ENCODE results near the gene CCDC148. TPM values are rescaled to one million over a fixed set of nuclear protein-coding genes. Genes with fewer than 3 reads are reported as not detected.

The CCDC148 gene
- total RNA-seq, 1 donor, result 0.42 TPM

DNA sequence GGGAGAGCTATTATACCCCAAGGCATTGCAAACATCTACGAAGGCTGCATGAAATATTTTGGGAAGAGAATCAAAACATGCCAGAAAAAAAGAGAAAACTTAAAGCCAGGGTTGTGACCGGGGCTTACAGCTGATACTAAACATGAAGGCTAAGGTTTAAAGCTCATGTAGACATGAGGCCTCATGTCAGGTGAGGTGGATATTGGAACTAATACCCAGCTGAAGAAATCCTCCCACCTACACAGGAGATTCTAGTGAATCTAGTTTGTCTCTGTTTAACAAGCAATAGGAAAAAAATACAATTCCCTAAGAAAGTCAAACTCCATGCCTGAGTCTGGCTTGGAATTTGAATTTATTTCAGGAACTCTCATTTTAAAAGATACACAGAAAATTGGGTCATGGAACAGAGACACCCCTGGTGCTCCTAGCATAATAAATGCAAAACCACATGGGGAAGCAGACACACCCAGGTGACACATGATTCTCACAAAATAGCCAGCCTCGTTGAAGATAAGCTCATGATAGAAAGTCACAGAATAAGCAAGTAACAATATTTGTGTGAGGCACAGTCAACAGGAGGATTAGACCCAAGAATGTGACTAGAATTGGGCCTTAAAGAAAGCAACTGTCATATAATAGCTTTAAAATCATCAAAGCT lies 312.7 kb downstream of the CCDC148 start:
- no peaks in the 10 kb centered on the region for H3K27me3 ChIP-seq (ENCODE audit: insufficient read depth, low read length)
- H3K4me1 ChIP-seq (ENCODE audit: insufficient read depth, low read length), result peaks cover 17% of the 10 kb centered on the region
- H3K4me3 ChIP-seq (ENCODE audit: low read length), result no peak overlapping the region
- no peaks in the 10 kb centered on the region for H3K9me3 ChIP-seq (ENCODE audit: low read depth, low read length)

DNA sequence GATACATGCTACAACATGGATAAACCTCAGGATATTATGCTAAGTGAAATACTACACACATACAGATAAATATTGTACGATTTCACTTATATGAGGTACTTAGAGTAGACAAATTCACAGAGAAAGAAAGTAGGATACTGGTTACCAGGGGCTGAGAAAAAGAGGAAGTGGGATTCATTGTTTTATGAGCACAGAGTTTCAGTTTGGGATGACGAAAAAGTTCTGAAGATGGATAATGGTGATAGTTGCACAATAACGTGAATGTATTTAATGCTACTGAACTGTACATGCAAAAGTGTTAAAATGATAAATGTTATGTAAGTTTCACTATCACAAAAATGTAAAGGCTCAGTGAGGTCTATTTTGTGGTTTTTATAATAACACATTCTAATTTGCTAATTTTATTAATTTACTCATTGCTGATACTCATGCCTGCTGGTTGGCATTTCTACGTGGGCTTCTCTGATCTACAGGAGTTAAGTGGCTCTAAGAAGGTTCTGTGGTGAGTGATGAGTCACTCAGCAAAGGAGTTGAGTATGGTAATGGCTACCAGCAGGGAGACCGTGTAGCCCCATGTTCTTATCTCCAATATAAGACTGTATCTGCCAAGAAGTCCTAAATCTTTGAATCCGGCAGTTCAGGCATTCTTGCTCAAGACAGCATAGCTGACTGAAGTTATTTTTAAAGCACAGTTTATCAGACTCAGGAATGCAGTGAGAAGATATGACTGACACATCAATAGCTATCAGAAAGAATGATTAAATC lies 313.8 kb downstream of the CCDC148 start:
- no peaks in the 10 kb centered on the region for H3K27me3 ChIP-seq (ENCODE audit: insufficient read depth, low read length)
- H3K4me3 ChIP-seq (ENCODE audit: low read length), result no peak overlapping the region
- H3K4me1 ChIP-seq (ENCODE audit: insufficient read depth, low read length), result peaks cover 17% of the 10 kb centered on the region
- H3K9me3 ChIP-seq (ENCODE audit: low read depth, low read length), result no peaks in the 10 kb centered on the region

DNA sequence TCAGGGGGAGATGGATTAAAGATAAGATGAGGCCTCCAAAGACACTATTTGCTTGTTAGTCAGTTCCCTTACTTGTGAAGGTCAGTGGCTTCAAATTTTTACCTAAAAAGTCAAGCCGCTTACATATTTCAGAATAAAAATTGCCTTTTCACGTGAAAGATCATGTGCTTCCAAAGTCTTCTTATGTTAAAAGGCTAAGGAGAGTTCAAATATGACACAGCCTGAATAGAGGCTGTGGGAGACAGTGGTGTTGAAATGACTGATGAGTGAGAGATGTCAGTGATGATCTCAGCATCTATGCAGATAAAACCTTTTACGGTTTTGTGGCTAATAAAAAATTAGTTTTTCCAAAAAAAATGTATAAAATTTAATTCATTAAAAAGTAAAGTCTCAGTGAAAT lies 314.4 kb downstream of the CCDC148 start:
- Histone ChIP-seq H3K4me3 (ENCODE audit: low read length) (no peak overlapping the region), H3K27me3 (ENCODE audit: insufficient read depth, low read length) (no peaks in the 10 kb centered on the region), H3K9me3 (ENCODE audit: low read depth, low read length) (no peaks in the 10 kb centered on the region), H3K4me1 (ENCODE audit: insufficient read depth, low read length) (peaks cover 17% of the 10 kb centered on the region)

DNA sequence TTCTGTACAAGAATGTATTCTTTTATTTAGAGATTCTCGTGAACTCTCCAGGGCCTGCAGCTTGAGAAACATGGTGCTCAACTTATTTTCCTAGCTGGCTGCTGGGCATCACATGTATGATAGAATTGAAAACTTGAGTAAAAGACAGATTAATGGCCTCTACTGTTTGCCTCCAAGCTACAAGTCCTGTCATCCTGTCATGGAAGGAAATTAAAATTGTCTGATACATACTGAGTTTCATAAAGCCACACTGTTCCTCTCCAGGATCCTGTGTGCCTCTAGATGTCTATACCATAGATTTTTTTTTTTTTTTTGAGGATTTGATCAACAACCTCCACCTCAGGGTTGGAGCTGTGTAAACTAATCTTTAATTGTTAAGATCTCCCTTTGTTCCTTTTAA lies 316.4 kb downstream of the CCDC148 start:
- Histone ChIP-seq H3K4me1 (ENCODE audit: insufficient read depth, low read length) (peaks cover 17% of the 10 kb centered on the region), H3K9me3 (ENCODE audit: low read depth, low read length) (no peaks in the 10 kb centered on the region), H3K4me3 (ENCODE audit: low read length) (no peak overlapping the region), H3K27me3 (ENCODE audit: insufficient read depth, low read length) (no peaks in the 10 kb centered on the region)

DNA sequence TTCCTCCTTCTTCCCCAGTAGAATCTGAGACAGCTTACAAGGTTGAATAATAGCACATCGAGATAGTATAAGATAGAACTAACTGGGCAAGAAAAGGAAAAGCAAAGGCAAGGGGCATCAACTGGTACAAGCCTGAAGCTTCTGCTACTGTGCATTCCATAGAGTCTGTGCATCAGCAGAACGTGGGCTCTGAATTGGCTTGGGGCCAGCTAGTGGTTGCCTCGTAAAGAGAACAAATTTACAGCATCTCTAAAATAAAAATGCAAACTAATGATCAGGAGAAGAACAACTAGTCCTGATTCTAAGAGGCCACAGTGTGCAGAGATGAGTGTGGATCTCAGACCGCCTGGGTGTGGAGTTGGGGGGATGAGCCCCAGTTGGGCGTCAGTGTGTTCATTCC lies 318.3 kb downstream of the CCDC148 start:
- no peak overlapping the region for H3K4me3 ChIP-seq (ENCODE audit: low read length)
- H3K27me3 ChIP-seq (ENCODE audit: insufficient read depth, low read length), result no peaks in the 10 kb centered on the region
- no peaks in the 10 kb centered on the region for H3K9me3 ChIP-seq (ENCODE audit: low read depth, low read length)
- H3K4me1 ChIP-seq (ENCODE audit: insufficient read depth, low read length), result peaks cover 11% of the 10 kb centered on the region

DNA sequence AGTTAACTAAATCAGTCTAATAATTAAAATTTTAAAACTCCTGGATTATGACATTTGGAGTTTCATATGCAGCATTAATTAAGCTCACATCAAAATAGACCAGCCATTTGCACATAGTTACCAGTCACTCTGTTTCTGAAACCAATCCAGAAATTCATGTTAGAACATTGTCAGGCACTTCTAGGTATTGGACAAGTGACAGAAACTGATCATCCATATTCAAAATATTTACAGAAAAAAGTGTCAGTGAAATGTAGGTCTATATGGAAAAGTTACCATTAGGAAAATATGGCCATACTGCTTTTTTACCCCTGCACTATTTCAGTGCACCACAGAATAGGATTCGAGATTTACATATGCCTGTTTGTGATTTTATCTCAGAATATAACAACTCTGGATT lies 321.5 kb downstream of the CCDC148 start:
- Histone ChIP-seq H3K9me3 (ENCODE audit: low read depth, low read length) (no peaks in the 10 kb centered on the region), H3K4me3 (ENCODE audit: low read length) (no peak overlapping the region), H3K4me1 (ENCODE audit: insufficient read depth, low read length) (no peaks in the 10 kb centered on the region), H3K27me3 (ENCODE audit: insufficient read depth, low read length) (no peaks in the 10 kb centered on the region)

DNA sequence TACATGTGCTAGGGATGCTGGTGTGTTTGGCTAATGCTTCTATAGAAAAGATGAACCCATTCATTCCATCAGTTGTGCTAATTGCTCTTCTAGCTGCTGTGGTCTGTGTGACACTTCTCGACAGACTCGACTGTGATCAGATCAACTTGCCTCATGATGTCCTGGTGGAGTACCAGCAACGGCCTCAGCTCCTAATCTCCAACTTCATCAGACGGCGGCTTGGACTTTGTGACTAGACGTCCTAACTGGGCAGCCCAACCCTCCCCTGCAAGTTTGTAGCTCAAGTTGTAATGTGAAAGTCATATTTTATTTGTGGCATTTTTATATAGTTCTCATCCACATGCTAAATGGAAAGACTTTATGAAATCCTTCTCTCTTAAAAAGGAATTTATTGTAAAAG lies 321.9 kb downstream of the CCDC148 start:
- Histone ChIP-seq H3K4me3 (ENCODE audit: low read length) (no peak overlapping the region), H3K27me3 (ENCODE audit: insufficient read depth, low read length) (no peaks in the 10 kb centered on the region), H3K9me3 (ENCODE audit: low read depth, low read length) (no peaks in the 10 kb centered on the region)

DNA sequence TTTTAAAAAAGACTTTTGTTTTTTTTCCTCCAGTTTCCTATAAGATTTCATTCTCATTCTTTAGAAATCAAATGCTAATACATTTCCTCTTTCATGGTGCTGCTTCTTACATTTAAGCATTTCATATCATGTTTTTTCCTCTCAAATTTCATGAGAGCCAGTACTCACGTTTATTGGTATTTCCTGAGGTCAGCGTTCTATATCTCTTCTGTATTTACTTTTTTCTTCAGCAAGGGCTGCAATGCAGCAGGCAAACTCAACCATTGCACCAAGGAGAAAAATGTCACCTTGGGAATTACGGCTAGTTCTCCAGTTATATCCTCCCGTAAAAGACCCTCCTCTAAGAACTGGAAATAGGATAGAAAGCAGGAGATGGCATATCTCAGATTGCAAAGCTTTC lies 322.5 kb downstream of the CCDC148 start:
- Histone ChIP-seq H3K4me1 (ENCODE audit: insufficient read depth, low read length) (no peaks in the 10 kb centered on the region), H3K4me3 (ENCODE audit: low read length) (no peak overlapping the region), H3K9me3 (ENCODE audit: low read depth, low read length) (no peaks in the 10 kb centered on the region), H3K27me3 (ENCODE audit: insufficient read depth, low read length) (no peaks in the 10 kb centered on the region)

More for the DNA sequence above, 321.9 kb downstream of the CCDC148 start:
- H3K4me1 ChIP-seq (ENCODE audit: insufficient read depth, low read length), result no peaks in the 10 kb centered on the region

DNA sequence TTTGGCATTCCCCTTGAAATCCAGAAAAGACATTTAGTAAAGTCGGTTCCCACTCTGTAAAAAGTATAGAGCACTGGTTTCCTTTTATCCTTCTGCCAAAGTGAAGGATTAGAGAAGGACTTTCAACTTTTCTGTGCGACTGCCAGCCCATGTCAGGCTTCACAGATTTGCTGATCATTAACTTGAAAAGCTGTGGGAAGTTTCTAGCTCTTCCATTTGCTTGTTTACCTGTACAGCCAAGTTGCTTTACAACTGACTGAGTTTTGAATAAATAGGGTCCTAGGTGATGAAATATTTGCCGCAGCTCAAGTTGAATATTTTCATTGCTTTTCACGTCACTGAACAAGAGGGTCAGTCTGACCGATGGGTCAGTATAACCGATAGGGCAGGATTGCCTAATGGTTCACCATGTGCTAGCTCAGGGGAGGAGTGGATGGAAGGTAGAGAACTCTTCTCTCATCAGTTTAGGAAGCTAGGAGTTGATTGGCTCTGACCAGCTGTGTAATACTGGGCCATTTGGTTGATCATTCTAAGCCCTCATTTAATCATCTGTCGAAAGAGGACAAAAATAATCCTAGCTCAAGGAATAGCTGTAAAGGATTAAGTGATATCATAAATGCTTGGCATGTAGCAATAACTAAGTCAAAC lies 324.5 kb downstream of the CCDC148 start:
- H3K9me3 ChIP-seq (ENCODE audit: low read depth, low read length), result no peaks in the 10 kb centered on the region
- no peaks in the 10 kb centered on the region for H3K27me3 ChIP-seq (ENCODE audit: insufficient read depth, low read length)
- H3K4me3 ChIP-seq (ENCODE audit: low read length), result no peak overlapping the region
- H3K4me1 ChIP-seq (ENCODE audit: insufficient read depth, low read length), result no peaks in the 10 kb centered on the region

DNA sequence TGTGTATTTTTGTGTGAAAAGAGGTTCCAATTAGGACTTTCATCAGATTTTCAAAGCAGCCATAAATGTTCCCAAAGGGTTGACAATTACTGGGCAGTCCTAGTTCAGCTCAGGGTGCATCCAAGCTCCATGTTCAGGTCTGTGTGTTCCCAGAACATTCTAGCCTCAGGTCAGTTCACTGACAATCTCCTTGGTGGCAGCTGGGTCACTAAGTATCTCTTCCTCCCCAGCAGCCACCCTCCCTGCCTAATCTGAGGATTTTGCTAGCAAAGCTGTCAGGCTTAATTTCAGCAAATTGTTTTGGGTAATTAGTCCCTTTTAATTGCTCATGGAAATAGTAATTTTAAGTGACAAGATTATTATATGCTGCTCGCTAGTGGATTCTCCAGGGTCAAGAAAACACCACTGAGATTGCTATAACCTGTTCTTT lies 325.1 kb downstream of the CCDC148 start:
- no peak overlapping the region for H3K4me3 ChIP-seq (ENCODE audit: low read length)
- H3K4me1 ChIP-seq (ENCODE audit: insufficient read depth, low read length), result no peaks in the 10 kb centered on the region
- H3K27me3 ChIP-seq (ENCODE audit: insufficient read depth, low read length), result no peaks in the 10 kb centered on the region
- H3K9me3 ChIP-seq (ENCODE audit: low read depth, low read length), result no peaks in the 10 kb centered on the region

DNA sequence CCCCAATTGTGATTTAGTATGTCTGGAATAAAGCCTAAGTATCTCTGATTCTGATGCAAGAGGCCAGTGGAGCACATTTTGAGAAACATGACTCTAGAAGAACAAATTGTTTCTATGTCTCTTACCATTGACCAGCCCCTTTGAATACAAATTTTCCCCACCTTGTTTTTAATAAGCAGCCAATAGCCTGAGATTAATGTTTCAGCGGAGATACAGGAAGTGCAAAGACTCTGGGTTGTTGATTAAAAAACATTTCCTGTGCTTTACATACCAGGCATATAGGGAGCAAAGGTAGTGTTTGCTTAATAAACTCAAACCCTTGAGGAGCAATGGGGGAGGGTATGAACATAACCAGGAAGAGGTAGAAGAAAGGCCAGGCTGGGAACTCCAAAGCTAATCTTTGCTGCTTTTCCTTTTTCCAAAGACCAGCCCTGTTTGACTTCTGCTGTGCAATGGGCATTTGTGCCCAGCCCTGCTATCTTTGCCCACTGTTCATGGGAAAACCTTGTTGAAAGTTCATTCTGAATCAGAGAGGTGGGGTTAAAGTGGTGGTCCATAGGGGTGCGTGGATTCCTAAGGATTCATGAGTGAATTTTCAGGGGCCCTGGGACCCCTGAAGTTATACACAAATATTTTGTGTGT lies 325.6 kb downstream of the CCDC148 start:
- no peaks in the 10 kb centered on the region for H3K27me3 ChIP-seq (ENCODE audit: insufficient read depth, low read length)
- H3K4me1 ChIP-seq (ENCODE audit: insufficient read depth, low read length), result no peaks in the 10 kb centered on the region
- no peak overlapping the region for H3K4me3 ChIP-seq (ENCODE audit: low read length)
- no peaks in the 10 kb centered on the region for H3K9me3 ChIP-seq (ENCODE audit: low read depth, low read length)

DNA sequence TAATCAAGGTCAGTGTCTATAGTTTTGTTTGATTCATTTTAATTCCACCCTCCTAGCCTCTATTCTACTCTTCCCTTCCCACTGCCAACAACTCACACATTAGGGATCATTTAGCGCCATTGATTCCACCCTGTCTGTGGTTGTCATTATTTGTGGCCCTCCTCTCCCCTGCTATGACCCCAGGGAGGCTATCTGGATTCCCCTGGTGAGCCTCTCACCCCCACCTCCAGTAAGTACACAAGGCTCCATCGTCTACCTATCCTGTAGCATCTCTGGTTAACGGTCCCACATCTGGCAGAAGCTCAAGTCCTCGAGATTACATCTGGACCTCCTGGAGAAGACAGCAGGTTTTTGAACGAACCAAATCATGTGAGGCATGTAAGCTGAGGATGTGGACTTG lies 327.5 kb downstream of the CCDC148 start:
- H3K27me3 ChIP-seq (ENCODE audit: insufficient read depth, low read length), result no peaks in the 10 kb centered on the region
- no peaks in the 10 kb centered on the region for H3K4me1 ChIP-seq (ENCODE audit: insufficient read depth, low read length)
- H3K4me3 ChIP-seq (ENCODE audit: low read length), result no peak overlapping the region
- no peaks in the 10 kb centered on the region for H3K9me3 ChIP-seq (ENCODE audit: low read depth, low read length)

DNA sequence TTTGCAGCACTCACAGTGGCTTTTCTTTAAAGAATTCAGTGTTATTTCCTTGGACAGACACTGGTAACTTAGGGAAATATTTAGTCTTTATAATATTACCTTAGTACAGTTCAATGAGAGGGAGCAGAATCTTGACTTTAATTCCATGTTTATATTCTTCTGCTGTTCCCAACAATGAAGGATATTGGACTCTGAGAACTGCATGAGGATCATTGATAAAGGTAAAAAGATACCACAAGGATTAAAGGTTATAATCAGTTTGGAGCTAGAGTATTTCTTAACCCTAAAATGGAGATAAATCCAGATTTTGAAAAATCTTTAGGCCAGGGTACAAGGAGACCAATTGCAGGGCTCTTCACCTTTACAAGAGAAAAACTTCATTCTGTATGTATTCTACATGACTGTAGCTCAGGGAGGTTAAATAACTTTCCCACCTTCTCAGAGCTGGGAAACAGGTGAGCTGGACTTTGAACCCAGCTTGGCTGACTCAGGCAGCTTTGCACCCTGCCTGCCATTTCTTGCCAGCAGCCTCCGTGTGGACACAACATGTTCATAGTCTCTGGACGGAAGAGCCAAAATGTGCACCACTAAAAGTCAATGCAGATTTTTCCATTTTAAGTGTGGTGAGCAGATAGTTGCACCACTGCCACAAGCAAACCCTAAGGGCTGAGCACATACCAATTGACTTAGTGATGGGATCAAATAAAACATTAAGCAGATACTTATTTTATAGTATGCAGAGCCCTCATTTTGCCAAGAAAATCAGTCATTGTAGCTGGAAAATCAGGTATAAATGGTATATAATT lies 328.2 kb downstream of the CCDC148 start:
- Histone ChIP-seq H3K4me1 (ENCODE audit: insufficient read depth, low read length) (no peaks in the 10 kb centered on the region), H3K4me3 (ENCODE audit: low read length) (no peak overlapping the region), H3K27me3 (ENCODE audit: insufficient read depth, low read length) (no peaks in the 10 kb centered on the region), H3K9me3 (ENCODE audit: low read depth, low read length) (no peaks in the 10 kb centered on the region)

DNA sequence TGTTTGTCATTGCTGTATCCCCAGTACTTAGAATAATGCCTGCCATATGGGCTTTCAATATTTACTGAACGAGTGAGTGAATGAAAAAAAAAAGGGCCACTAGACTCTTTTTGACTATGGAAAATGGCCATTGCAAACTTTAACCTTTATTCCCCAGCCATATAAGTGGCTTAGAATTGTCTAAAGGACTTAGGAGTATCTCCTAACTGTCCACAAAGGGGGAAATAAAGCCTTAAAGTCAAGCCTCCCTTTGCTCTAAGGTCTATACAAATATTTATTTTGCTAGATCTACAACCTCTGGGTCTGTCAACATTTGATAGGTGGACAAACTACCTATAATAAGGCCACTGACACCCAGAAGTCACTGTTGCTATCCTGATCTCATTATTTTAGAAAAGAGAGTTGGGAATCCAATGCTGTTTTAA lies 329.2 kb downstream of the CCDC148 start:
- Histone ChIP-seq H3K4me1 (ENCODE audit: insufficient read depth, low read length) (no peaks in the 10 kb centered on the region), H3K9me3 (ENCODE audit: low read depth, low read length) (no peaks in the 10 kb centered on the region), H3K4me3 (ENCODE audit: low read length) (no peak overlapping the region), H3K27me3 (ENCODE audit: insufficient read depth, low read length) (no peaks in the 10 kb centered on the region)

Data from mononuclear cell (primary cell).